IPS-NIHi11 (cell line): ENCODE data around the gene GLRA3.
A peak's percentile ranks its signal among the peaks of the same experiment; 100 is the strongest.
"Not testable (repeated sequence)": the region's sequence is repeated elsewhere in the genome, so short reads cannot be mapped to it uniquely, and the experiment has no call there.

Experiments
- DNase-seq: peaks from one replicate; pipeline ENCODE4 v3.0.0; 2012; ENCODE audit warnings: mixed read lengths, low spot score

The GLRA3 gene

GRCh38 chr4:174810834-174811233 lies 18.2 kb downstream of the GLRA3 start:
- DNase-seq: no peak

DNA sequence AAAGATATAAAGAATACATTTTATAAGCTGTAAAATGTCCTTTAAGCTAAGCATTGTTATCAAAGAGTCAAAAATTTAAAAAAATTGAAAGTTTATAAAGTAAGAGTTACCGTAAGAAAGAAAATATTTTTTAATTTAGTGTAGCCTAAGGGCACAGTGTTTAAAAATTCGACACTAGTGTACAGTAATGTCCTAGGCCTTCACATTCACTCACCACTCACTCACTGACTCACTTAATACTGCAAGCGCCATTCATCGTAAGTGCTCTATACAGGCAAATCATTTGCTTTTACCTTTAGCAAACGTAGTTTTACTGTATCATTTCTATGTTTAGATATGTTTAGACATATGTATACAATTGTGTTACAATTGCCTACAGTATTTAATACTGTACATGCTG lies 20.2 kb downstream of the GLRA3 start:
- DNase-seq: no peak

DNA sequence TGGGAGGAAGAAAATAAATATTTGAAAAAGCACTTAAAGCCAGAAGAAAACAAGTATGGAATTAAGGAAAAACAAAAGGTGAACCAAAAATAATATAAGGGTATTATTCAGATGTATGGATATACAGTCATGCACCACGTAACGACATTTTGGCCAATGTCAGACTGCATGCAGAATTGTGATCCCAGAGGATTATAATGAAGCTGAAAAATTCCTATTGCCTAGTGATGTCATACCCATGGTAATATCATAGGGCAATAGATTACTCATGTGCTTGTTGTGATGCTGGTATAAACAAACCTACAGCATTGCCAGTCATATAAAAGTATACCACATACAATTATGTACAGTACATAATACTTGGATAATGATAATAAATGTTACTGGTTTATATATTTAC lies 20.9 kb downstream of the GLRA3 start:
- DNase-seq: no peak

DNA sequence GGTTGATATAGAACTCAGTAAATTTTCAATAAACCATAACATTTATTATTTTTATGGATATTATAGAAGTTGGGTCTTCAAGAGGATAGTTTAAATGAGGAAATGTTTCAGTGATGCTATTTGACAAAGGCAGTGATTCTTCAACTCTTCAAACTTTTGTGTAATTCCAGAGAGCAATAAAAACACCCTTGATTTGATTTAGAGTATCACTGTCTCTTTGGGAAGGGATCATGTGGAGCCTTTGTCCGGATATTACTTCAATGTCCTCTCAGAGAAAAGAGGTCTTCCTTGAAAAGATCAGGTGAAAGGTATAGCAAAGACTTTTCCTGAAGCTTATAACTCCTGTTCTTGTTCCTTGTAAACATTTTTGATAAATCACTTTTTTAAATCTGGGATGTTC lies 23.3 kb downstream of the GLRA3 start:
- no peak for DNase-seq

GRCh38 chr4:174794543-174795094 lies 34.4 kb downstream of the GLRA3 start:
- DNase-seq: no peak

- no peak for DNase-seq
Measured at GRCh38 chr4:174789657-174790056, 39.4 kb downstream of the GLRA3 start.

GRCh38 chr4:174778274-174778986 lies 50.6 kb downstream of the GLRA3 start:
- DNase-seq: not testable (repeated sequence)

DNA sequence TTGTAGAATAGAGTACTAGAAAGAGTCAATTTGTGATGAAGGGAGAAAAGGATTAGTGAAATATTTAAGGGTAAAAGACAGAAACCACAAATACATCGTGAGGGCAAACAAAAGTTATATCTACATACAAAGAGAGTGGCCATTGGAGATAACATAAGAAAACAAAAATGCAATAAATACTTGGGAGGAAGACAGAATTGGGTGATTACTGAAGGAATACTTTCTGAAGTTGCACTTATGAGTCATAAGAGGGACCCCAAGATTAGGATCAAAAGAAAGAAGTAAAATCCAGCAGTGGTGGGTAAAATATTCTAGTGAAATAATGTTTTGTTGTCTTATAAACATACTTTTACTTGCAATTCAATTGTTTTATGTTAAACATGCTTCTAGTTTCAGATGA lies 53.7 kb downstream of the GLRA3 start:
- no peak for DNase-seq

- DNase-seq: peak; percentile 44
Measured at GRCh38 chr4:174764105-174764729, 64.8 kb downstream of the GLRA3 start.

DNA sequence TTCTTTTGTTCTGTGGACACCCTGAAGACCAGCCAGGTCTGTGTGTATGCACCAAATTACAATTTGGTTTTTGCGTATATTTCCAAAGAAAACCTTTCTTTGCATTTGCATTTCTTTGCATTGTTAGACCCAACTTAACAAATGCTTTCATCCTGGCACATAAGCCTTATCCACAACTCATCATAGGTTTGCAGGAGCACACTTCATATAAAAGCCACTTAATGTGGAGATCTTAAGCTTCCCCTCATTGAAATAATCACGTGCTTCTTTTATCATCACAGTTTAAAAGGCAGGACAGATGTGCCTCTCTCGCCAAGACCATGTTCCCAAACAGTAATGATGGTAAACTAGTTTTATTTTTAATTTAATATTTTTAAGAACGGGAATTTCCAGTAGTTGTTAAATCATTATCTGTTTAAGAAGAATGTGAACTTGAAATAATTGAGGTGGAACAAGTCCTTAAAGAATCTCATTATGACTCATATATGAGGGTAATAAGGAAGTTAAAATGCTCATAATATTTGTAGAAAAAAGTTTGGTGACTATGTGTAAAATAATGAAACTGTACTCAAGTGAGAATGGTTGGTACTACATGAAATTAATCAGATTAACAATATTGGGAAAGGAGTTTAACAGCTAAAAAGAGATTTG lies 65.5 kb downstream of the GLRA3 start:
- no peak for DNase-seq

- no peak for DNase-seq
Measured at GRCh38 chr4:174761451-174761850, 67.6 kb downstream of the GLRA3 start.

- no peak for DNase-seq
Measured at GRCh38 chr4:174757736-174758135, 71.3 kb downstream of the GLRA3 start.

GRCh38 chr4:174753021-174753420 lies 76.0 kb downstream of the GLRA3 start:
- DNase-seq: no peak

DNA sequence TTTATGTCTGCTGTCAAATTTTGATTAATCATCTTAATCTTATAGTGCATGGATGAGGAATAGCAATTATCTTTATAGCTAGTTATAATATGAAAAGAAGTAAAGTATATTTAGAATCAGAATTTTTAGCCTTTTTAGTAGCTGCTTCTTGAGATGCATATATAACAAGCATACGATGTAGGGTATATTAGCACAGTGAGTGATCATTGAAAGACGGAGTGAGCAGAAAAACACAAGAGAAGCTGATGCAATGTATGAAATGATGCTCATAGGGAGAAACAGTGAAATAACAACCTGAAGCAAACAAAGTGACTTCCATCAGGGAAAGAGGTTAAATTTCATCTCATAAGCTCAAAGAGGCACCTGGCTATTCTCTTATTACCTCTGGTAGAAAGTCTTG lies 77.0 kb downstream of the GLRA3 start:
- no peak for DNase-seq

DNA sequence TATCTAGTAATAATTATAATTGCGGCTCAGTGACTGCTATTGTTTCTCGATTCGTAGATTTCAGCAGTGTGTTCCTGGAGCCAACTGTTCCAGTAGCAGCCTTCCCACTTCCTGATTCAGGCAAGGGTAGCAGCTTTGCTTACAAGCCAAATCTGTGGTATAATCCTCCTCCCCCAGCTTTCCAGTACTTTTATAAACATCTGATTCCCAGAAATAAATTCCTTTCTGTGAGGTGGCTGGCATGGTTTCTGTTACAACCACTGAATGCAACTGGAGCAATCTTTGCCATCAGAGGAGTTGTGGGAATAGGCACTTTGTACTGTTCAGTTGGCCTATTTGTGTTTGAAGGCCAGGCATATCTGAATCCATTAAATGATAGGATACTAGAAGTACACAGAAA lies 80.0 kb downstream of the GLRA3 start:
- DNase-seq: no peak

GRCh38 chr4:174746710-174747109 lies 82.3 kb downstream of the GLRA3 start:
- DNase-seq: no peak

DNA sequence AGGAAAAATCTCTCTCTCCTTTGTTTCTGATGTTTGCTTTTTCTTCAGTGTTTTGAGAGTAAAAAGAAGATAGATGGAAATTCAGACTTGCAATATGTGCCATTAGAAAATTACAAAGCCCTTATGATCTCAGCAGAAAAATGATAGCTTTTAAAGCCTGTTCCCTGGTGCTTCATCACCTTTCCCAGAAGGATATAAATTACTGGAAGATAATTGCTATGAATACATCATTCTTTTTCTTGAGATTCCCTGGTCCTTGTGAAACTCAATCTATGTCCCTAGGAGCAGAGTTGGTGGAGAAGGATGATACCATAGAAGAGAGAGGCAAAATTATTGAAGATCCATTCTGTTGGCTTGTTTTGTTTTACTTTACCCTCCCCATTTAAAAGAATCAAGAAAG lies 86.5 kb downstream of the GLRA3 start:
- no peak for DNase-seq

DNA sequence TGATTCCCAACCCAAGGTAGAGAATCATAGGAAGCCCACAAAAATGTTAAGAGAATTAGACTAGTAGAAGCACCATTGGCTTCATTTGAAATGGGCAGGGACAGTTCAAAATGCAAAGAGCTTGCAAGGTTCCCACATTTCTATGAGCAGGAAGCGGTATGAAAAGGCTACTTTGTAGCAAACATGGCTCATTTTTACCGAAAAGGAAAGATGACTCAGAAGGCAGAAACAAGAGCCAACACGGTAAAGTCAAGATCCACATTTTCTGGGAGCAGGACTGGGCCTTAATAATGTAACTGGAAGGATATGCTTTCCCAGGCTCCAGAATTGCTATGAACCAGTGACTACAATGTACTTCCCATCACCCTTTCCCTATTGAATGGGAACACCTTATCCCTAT lies 89.5 kb downstream of the GLRA3 start:
- no peak for DNase-seq

DNA sequence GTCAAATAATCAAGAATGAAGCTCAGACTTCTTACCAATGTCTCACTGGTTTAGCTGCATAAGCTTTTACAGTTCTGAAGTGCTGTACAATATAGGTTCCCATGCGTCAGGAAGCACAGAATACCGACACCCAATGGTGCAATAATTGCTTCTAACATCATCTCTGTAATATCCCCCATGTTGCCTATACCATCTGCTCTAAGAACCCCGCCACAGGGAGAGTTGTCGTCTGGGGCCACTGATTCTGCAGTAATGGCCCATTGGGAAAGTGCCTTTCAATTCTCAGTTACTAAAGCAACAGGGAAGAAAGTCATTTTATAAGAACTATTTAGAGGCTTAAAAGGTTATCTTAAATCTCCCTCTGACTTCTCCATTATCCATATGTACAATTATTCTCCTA lies 94.9 kb downstream of the GLRA3 start:
- no peak for DNase-seq

- no peak for DNase-seq
Measured at GRCh38 chr4:174717828-174718227, 111.2 kb downstream of the GLRA3 start.

DNA sequence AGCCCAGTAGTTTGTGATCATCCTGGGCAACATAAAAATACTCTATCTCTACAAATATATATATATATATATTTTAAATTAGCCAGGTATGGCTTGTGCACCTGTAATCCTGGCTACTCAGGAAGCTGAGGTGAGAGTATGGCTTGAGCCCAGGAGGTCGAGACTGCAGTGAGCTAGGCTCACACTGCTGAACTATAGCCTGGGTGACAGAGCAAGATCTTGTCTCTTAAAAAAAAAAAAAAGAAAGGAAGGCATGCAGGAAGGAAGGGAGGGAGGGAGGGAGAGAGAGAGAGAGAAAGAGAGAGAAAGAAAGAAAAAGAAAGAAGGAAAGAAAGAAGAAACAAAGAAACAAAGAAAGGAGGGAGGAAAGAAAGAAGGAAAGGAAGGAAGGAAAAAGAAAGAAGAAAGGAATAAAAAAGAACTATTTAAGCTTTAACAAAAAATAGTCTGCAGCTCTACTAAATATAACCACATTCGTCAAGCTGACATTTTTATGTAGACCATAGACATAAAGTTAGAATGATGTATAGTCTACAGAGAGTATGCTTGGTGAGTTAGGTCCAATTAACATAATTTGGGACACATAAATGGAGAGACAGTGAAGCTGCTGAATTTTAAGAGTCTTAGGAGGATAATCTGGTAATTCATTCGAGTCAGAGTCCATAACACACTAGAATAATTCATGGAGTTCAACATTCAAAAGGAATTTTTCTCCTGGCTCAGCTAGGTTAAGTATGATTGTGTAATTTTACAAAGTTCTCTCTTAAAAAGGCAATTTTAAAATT lies 111.9 kb downstream of the GLRA3 start:
- DNase-seq: no peak
